ENCODE measurements around the gene SIGLEC1.

The SIGLEC1 gene

DNA sequence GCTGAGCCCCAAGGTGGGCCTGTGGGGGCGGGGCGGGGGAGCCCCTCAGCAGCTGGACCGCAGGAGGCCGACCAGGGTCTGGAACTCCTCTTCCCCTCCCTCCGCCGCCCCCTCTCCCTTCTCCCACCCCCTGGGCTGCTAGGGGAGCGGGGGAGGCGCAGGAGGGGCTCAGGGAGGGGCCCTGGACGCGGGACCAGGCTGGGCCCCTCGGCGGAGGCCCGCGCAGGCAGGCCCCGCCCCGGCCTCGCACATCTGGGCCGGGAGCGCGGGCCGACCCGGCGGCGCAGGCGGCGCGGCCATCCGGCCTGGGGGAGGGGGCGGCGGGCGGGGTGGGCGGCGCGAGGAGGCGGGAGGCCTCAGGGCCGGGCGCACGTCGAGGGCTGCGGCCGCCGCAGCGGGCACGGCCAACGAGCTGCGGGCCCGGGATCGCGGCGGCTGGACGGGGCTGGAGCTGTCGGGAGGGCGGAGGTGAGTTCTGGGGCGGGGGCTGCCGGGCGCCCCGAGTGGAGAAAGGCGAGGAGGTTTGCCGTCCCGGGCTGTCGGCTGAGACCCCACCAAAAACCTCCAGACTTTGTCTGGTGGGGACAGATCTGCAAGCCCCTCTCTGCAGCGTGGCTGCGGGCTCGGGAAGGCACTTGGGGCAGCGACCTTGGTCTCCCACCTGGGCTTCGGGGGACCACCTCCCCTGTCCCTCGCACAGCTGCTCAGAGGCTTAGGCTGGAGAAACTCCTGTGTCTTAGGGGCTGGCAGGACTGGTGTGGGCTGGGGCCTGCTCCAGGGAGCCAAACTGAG is 20.1 kb upstream of the SIGLEC1 start, which contains the start of gene HSPA12B:
TSS of gene HSPA12B (plus strand) at position 359 of the 792 bp plus-strand sequence. CDS start 5,990 bp downstream, outside the sequence.
- Histone ChIP-seq H3K79me2 (ENCODE audit: low read length) (no peaks in the 10 kb centered on the region), H3K9me2 (replicated peaks; ENCODE audit: insufficient read depth, low read length) (no peaks in the 10 kb centered on the region), H3K9ac (ENCODE audit: low read length) (no peak within 1 kb of the TSS), H3F3A (ENCODE audit: insufficient read depth, low read length) (no peaks in the 10 kb centered on the region), H3K4me1 (ENCODE audit: low read length) (no peaks in the 10 kb centered on the region), H2AFZ (ENCODE audit: low read length) (no peak within 1 kb of the TSS), H3K36me3 (replicated peaks; ENCODE audit: insufficient read depth, low read length) (no peaks in the 10 kb centered on the region), H3K27me3 (replicated peaks; ENCODE audit: insufficient read depth, low read length) (peaks cover 37% of the 10 kb centered on the region), H3K4me2 (ENCODE audit: low read depth, low read length) (no peak within 1 kb of the TSS), H4K20me1 (ENCODE audit: insufficient read depth, low read length) (no peaks in the 10 kb centered on the region), H3K9me3 (replicated peaks; ENCODE audit: insufficient read depth, low read length) (no peaks in the 10 kb centered on the region), H3K27ac (ENCODE audit: low read length) (no peak within 1 kb of the TSS), H3K4me3 (ENCODE audit: low read length) (no peak within 1 kb of the TSS)
- no peak for TF ChIP-seq EZH2 (optimal IDR thresholded peaks at IDR 0.05; ENCODE audit: low read depth, low read length)
- TF ChIP-seq EZH2phosphoT487 (IDR thresholded peaks at IDR 0.05; ENCODE audit: low read length), result no peak
- TF ChIP-seq, protein P1, sequence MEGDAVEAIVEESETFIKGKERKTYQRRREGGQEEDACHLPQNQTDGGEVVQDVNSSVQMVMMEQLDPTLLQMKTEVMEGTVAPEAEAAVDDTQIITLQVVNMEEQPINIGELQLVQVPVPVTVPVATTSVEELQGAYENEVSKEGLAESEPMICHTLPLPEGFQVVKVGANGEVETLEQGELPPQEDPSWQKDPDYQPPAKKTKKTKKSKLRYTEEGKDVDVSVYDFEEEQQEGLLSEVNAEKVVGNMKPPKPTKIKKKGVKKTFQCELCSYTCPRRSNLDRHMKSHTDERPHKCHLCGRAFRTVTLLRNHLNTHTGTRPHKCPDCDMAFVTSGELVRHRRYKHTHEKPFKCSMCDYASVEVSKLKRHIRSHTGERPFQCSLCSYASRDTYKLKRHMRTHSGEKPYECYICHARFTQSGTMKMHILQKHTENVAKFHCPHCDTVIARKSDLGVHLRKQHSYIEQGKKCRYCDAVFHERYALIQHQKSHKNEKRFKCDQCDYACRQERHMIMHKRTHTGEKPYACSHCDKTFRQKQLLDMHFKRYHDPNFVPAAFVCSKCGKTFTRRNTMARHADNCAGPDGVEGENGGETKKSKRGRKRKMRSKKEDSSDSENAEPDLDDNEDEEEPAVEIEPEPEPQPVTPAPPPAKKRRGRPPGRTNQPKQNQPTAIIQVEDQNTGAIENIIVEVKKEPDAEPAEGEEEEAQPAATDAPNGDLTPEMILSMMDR (IDR thresholded peaks at IDR 0.05; ENCODE audit: low read length), result no peak
- no peak for DNase-seq

DNA sequence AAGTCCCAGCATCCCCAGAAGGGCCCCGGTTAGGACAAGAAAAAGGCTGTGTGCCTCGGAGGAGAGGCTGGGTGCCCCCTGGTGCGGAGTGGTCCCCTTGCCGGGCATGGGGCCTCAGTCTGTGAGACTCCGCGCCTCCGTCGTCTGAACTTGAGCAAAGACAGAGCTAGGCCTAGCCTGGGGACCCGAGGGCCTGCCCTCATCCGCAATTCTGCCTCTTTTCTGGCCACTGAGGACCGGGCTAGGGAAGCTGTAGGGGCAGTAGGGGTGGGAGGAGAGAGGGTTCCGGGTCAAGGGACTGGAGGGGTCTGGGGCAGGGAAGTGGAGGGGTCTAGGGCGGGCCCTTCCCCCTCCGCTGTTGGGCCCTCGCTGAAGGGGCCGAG is 19.5 kb upstream of the SIGLEC1 start:
- Histone ChIP-seq H3K4me2 (ENCODE audit: low read depth, low read length) (no peak overlapping the region), H3K36me3 (replicated peaks; ENCODE audit: insufficient read depth, low read length) (no peaks in the 10 kb centered on the region), H4K20me1 (ENCODE audit: insufficient read depth, low read length) (no peaks in the 10 kb centered on the region), H3K27me3 (replicated peaks; ENCODE audit: insufficient read depth, low read length) (peaks cover 43% of the 10 kb centered on the region), H3K4me1 (ENCODE audit: low read length) (no peaks in the 10 kb centered on the region), H3K9me2 (replicated peaks; ENCODE audit: insufficient read depth, low read length) (no peaks in the 10 kb centered on the region), H3K4me3 (ENCODE audit: low read length) (no peak overlapping the region), H2AFZ (ENCODE audit: low read length) (no peak overlapping the region), H3K27ac (ENCODE audit: low read length) (no peak overlapping the region), H3K9me3 (replicated peaks; ENCODE audit: insufficient read depth, low read length) (no peaks in the 10 kb centered on the region), H3F3A (ENCODE audit: insufficient read depth, low read length) (no peaks in the 10 kb centered on the region), H3K9ac (ENCODE audit: low read length) (no peak overlapping the region), H3K79me2 (ENCODE audit: low read length) (no peaks in the 10 kb centered on the region)
- TF ChIP-seq EZH2phosphoT487 (IDR thresholded peaks at IDR 0.05; ENCODE audit: low read length), result no peak
- TF ChIP-seq, protein P1 (IDR thresholded peaks at IDR 0.05; ENCODE audit: low read length), result no peak
- TF ChIP-seq EZH2 (optimal IDR thresholded peaks at IDR 0.05; ENCODE audit: low read depth, low read length), result no peak
- DNase-seq, result no peak

DNA sequence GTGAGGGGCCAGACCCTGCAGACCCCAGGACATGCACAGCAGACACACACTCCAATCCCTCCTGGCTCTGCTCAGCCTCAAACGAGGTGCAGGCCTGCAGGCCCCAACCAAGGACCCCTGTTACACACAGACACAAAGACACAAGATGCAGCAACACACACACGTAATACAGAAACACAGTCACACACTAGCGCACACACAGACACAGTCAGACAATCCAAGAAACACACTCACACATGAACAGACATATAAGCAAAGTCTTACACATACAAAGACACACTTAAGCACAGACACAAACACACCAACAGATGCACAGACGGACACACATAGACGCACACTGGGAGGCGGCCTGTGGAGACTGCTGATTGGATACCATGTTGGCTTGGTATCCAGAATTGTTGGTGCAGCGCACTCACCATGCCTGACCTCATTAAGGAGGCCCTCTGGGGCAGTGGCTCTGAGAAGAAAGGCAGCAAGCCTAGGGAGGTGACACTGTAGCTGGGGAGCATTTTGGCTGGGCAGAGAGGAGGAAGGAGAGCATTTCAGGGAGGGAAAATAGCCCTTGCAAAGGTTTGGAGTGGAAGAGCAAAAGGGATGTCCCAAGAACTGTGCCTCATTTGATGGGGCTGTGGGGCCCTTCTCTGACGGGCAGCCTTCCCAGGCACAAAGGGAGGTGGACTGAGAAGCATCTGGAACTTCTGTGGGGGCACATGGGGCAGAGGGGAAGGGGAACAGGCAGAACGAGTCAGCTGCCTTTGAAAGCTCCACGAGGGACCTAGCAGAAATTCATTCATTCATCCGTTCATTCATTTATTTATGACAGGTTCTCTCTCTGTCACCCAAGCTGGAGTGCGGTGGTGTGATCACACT is 18.6 kb upstream of the SIGLEC1 start:
- Histone ChIP-seq H3K9ac (ENCODE audit: low read length) (no peak overlapping the region), H3K36me3 (replicated peaks; ENCODE audit: insufficient read depth, low read length) (no peaks in the 10 kb centered on the region), H3K4me1 (ENCODE audit: low read length) (no peaks in the 10 kb centered on the region), H3F3A (ENCODE audit: insufficient read depth, low read length) (no peaks in the 10 kb centered on the region), H4K20me1 (ENCODE audit: insufficient read depth, low read length) (no peaks in the 10 kb centered on the region), H3K79me2 (ENCODE audit: low read length) (no peaks in the 10 kb centered on the region), H3K27me3 (replicated peaks; ENCODE audit: insufficient read depth, low read length) (peaks cover 43% of the 10 kb centered on the region), H3K27ac (ENCODE audit: low read length) (no peak overlapping the region), H3K9me2 (replicated peaks; ENCODE audit: insufficient read depth, low read length) (no peaks in the 10 kb centered on the region), H3K9me3 (replicated peaks; ENCODE audit: insufficient read depth, low read length) (no peaks in the 10 kb centered on the region), H3K4me2 (ENCODE audit: low read depth, low read length) (no peak overlapping the region), H2AFZ (ENCODE audit: low read length) (no peak overlapping the region), H3K4me3 (ENCODE audit: low read length) (no peak overlapping the region)
- TF ChIP-seq EZH2phosphoT487 (IDR thresholded peaks at IDR 0.05; ENCODE audit: low read length), result no peak
- TF ChIP-seq EZH2 (optimal IDR thresholded peaks at IDR 0.05; ENCODE audit: low read depth, low read length), result no peak
- TF ChIP-seq, protein P1 (IDR thresholded peaks at IDR 0.05; ENCODE audit: low read length), result no peak
- DNase-seq, result no peak

Measured in MM.1S (cell line).